ENCODE data around the gene MED27. TPM values are rescaled to one million over a fixed set of nuclear protein-coding genes. Genes with fewer than 3 reads are reported as not detected.

Gene MED27
- total RNA-seq, 1 donor from 2014 or later: 28.2 TPM

DNA sequence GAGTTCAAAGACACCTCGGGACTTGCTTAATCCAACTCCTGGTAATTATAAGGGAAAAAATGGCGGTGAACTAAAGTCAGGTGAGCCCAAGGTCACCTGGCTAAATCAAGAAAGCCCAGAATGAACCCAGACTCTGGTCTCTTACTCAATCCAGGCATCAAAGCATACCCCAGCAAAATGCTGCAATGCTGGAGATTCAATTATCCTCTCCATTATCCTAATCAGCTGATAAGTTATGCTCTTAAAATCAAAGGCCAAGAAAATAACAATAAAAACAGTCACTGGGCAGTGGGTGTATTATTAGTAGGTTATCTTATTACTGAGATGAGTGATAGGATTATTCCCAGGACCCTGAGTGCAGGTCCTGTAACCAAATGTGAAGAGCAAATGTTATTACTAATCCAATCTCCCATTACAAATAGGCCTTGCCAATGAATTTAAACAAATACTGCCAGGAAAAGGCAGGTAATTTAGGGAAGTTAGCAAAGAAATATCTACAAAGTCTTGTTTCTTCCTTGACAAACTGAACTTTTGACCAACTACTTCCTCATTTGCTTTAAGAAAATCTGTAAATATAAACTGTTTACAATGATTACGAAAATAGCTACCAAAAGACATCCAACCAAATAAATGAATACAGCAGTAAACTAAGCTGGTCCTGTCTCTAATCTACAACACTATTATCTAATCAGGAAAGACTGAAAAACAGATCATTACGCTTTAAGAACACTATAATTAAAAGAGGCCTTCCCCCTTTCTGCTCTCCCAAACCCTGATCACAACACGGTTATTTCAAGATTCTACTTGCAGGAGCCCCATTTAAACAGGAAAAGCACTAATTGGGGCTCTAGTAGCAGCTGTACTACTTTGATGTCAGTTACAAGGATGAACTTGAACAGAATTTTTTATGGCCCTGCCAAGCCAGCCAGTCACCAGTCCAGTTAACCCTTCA lies 103.2 kb downstream of the MED27 start:
- no peak overlapping the region for H3K27ac Mint-ChIP-seq (ENCODE audit: unreplicated experiment)
- H3K27me3 Mint-ChIP-seq (ENCODE audit: low read depth): no peaks in the 10 kb centered on the region
- TF ChIP-seq, protein P1, sequence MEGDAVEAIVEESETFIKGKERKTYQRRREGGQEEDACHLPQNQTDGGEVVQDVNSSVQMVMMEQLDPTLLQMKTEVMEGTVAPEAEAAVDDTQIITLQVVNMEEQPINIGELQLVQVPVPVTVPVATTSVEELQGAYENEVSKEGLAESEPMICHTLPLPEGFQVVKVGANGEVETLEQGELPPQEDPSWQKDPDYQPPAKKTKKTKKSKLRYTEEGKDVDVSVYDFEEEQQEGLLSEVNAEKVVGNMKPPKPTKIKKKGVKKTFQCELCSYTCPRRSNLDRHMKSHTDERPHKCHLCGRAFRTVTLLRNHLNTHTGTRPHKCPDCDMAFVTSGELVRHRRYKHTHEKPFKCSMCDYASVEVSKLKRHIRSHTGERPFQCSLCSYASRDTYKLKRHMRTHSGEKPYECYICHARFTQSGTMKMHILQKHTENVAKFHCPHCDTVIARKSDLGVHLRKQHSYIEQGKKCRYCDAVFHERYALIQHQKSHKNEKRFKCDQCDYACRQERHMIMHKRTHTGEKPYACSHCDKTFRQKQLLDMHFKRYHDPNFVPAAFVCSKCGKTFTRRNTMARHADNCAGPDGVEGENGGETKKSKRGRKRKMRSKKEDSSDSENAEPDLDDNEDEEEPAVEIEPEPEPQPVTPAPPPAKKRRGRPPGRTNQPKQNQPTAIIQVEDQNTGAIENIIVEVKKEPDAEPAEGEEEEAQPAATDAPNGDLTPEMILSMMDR (IDR thresholded peaks at IDR 0.05): no peak
- H3K4me3 Mint-ChIP-seq (ENCODE audit: unreplicated experiment): no peak overlapping the region
- no peaks in the 10 kb centered on the region for H3K9me3 Mint-ChIP-seq (ENCODE audit: low read depth)
- no peak for DNase-seq (ENCODE audit: low spot score)
- H3K36me3 Mint-ChIP-seq (ENCODE audit: low read depth): peaks cover 5% of the 10 kb centered on the region
- H3K4me1 Mint-ChIP-seq (ENCODE audit: low read depth): peaks cover 21% of the 10 kb centered on the region

DNA sequence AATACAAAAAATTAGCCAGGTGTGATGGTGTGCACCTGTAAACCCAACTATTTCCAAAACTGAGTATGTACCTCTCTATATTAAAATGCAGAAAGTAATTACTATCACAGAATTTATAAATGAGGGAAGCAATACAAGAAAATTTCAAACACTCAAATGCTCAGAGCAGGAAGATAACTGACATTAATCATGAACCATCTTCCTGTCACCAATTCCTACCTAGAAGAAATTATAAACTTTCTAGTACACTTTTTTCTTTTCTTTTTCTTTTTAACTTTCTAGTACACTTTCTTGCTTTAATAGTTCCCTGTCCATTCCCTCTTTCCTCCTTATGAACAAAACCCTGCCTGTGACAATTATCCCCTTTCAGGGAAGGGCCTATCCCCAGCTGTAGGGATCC lies 106.8 kb downstream of the MED27 start:
- no peak for DNase-seq (ENCODE audit: low spot score)
- Mint-ChIP-seq H3K4me3 (ENCODE audit: unreplicated experiment) (no peak overlapping the region), H3K4me1 (ENCODE audit: low read depth) (peaks cover 5% of the 10 kb centered on the region), H3K27me3 (ENCODE audit: low read depth) (no peaks in the 10 kb centered on the region), H3K36me3 (ENCODE audit: low read depth) (peaks cover 10% of the 10 kb centered on the region), H3K9me3 (ENCODE audit: low read depth) (no peaks in the 10 kb centered on the region), H3K27ac (ENCODE audit: unreplicated experiment) (no peak overlapping the region)
- TF ChIP-seq, protein P1 (IDR thresholded peaks at IDR 0.05): no peak

DNA sequence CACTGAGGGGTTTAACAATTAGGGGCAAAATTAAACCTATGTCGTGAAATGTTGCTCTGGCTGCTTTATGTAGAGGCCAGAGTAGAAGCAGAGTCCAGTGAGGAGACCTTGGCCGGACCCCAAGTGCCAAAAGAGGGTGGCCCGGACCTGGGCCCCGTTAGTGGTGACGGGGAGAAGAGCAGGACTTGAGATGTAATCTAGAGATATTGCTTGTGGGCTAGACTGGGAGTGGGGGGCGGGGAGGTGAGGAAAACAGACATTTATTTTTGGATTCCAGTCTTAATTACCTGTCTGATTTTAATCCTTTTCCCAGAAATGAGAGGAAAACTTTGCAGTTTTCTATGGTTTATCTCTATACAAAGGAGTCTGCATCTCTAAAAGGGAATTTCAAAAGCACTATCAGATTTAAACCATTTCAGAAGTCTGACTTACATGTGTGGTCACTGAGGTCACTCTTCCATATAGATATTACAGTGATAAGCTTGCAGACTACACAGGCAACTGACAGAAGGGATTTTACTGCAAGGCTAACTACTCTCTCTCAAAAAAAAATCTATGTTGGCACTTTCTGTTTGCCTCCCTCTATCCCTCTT lies 108.1 kb downstream of the MED27 start:
- no peak overlapping the region for H3K27ac Mint-ChIP-seq (ENCODE audit: unreplicated experiment)
- TF ChIP-seq, protein P1 (IDR thresholded peaks at IDR 0.05): no peak
- no peaks in the 10 kb centered on the region for H3K9me3 Mint-ChIP-seq (ENCODE audit: low read depth)
- no peaks in the 10 kb centered on the region for H3K27me3 Mint-ChIP-seq (ENCODE audit: low read depth)
- no peak for DNase-seq (ENCODE audit: low spot score)
- H3K4me1 Mint-ChIP-seq (ENCODE audit: low read depth): peaks cover 5% of the 10 kb centered on the region
- no peak overlapping the region for H3K4me3 Mint-ChIP-seq (ENCODE audit: unreplicated experiment)
- H3K36me3 Mint-ChIP-seq (ENCODE audit: low read depth): peaks cover 10% of the 10 kb centered on the region

DNA sequence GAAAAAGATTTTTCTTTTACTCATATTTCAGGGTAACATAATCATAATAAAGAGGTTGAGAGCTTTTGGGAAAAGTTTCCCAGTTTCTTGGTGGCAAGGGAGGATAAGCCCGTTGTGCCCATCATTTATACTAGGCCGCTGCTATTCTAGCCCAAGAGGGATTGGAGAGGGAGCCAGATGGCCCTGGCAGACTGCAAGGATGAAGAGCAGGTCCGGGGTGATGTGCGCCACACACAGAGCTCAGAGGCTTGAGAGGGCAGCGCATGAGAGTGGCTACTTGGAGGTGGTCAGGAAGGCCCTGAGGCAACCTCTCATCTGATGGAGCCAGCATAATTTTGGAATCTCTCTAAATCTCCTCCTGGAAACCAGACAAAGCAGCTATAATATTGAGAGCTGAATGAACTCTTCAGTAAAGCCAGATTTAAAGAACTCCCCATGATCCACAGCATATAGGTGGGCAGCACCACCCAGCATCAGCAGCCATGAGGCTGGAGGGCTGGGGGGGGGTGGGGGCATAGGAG lies 110.1 kb downstream of the MED27 start:
- H3K9me3 Mint-ChIP-seq (ENCODE audit: low read depth): no peaks in the 10 kb centered on the region
- no peaks in the 10 kb centered on the region for H3K27me3 Mint-ChIP-seq (ENCODE audit: low read depth)
- H3K27ac Mint-ChIP-seq (ENCODE audit: unreplicated experiment): no peak overlapping the region
- peaks cover 10% of the 10 kb centered on the region for H3K36me3 Mint-ChIP-seq (ENCODE audit: low read depth)
- TF ChIP-seq, protein P1 (IDR thresholded peaks at IDR 0.05): no peak
- no peak overlapping the region for H3K4me3 Mint-ChIP-seq (ENCODE audit: unreplicated experiment)
- no peak for DNase-seq (ENCODE audit: low spot score)
- peaks cover 5% of the 10 kb centered on the region for H3K4me1 Mint-ChIP-seq (ENCODE audit: low read depth)

DNA sequence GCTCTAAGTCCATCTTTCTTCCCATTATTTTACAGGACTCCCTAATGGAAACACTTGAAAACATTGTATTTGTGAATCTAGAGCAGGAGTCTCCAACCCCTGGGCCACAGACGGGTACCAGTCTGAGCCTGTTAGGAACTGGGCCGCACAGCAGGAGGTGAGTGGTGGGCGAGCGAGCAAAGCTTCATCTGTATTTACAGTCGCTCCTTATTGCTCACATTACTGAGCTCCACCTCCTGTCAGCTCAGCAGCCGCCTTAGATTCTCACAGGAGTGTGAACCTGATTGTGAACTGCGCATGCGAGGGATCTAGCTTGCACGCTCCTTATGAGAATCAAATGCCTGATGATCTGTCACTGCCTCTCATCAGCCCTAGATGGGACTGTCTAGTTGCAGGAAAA lies 111.0 kb downstream of the MED27 start:
- Mint-ChIP-seq H3K27me3 (ENCODE audit: low read depth) (no peaks in the 10 kb centered on the region), H3K36me3 (ENCODE audit: low read depth) (peaks cover 10% of the 10 kb centered on the region), H3K27ac (ENCODE audit: unreplicated experiment) (no peak overlapping the region), H3K9me3 (ENCODE audit: low read depth) (no peaks in the 10 kb centered on the region), H3K4me3 (ENCODE audit: unreplicated experiment) (no peak overlapping the region), H3K4me1 (ENCODE audit: low read depth) (peaks cover 5% of the 10 kb centered on the region)
- TF ChIP-seq, protein P1 (IDR thresholded peaks at IDR 0.05): no peak
- DNase-seq (ENCODE audit: low spot score): no peak

All from chondrocyte (in vitro differentiated cells).